Karpas-422 (cell line): ENCODE measurements around the gene C4A. TPM values are rescaled to one million over a fixed set of nuclear protein-coding genes. Genes with fewer than 3 reads are reported as not detected.
"Not testable (repeated sequence)": the region's sequence is repeated elsewhere in the genome, so short reads cannot be mapped to it uniquely, and the experiment has no call there.

ENCODE experiments used
- DNase-seq: peaks from one replicate; pipeline ENCODE4 v3.0.0-alpha.2; 2015
- H2AFZ ChIP-seq: fragments of 200-600 bp; sonication (generic); 2 replicates; pipeline ENCODE4 v1.6.1; 2014; ENCODE audit warnings: antibody characterized with exemption, low read length, mixed read lengths
- H3K27ac ChIP-seq: fragments of 200-600 bp; sonication (generic); 2 replicates; pipeline ENCODE4 v1.5.1; 2014; ENCODE audit warnings: mild to moderate bottlenecking, low read length, moderate library complexity
- H3K27me3 ChIP-seq: fragments of 200-600 bp; sonication (generic); 2 replicates; pipeline ENCODE4 v1.6.1; 2014; ENCODE audit warnings: low read length, mixed read lengths
- H3K36me3 ChIP-seq: fragments of 200-600 bp; sonication (generic); 2 replicates; pipeline ENCODE4 v1.6.1; 2014; ENCODE audit warnings: low read length, mixed read lengths; ENCODE audit not compliant: insufficient read depth
- H3K4me1 ChIP-seq: fragments of 200-600 bp; sonication (generic); 2 replicates; pipeline ENCODE4 v1.6.1; 2014; ENCODE audit warnings: mild to moderate bottlenecking, low read length, mixed read lengths
- H3K4me2 ChIP-seq: fragments of 200-600 bp; sonication (generic); 2 replicates; pipeline ENCODE4 v1.6.1; 2014; ENCODE audit warnings: low read length, low read depth, mild to moderate bottlenecking; ENCODE audit not compliant: poor library complexity, severe bottlenecking
- H3K4me3 ChIP-seq: fragments of 200-600 bp; sonication (generic); 2 replicates; pipeline ENCODE4 v1.5.1; 2014; ENCODE audit warnings: mild to moderate bottlenecking, antibody characterized with exemption, low read length, mixed read lengths
- H3K79me2 ChIP-seq: fragments of 200-600 bp; sonication (generic); 2 replicates; pipeline ENCODE4 v1.6.1; 2014; ENCODE audit warnings: mild to moderate bottlenecking, low read length, mixed read lengths
- H3K9ac ChIP-seq: fragments of 200-600 bp; sonication (generic); 2 replicates; pipeline ENCODE4 v1.6.0; 2014; ENCODE audit warnings: low read length
- H3K9me2 ChIP-seq: fragments of 200-600 bp; sonication (generic), shearing (Covaris generic); replicated peaks from 2 replicates; pipeline ENCODE4 v1.6.0; 2014; ENCODE audit warnings: mild to moderate bottlenecking, low read length, moderate library complexity; ENCODE audit not compliant: insufficient read depth
- H3K9me3 ChIP-seq: fragments of 300-700, 200-600 bp; sonication (generic); 2 replicates; pipeline ENCODE4 v1.6.1; 2014; ENCODE audit warnings: low read length, mixed read lengths
- H4K20me1 ChIP-seq: fragments of 200-600 bp; sonication (generic); 2 replicates; pipeline ENCODE4 v1.6.1; 2014; ENCODE audit warnings: mild to moderate bottlenecking, antibody characterized with exemption, low read length, low read depth; ENCODE audit not compliant: insufficient read depth
- total RNA-seq: library from RNA; depleted of rRNA; stranded (reverse); fragments of >200 nt; shearing (Covaris generic); gene quantifications from 2 replicates; pipeline ENCODE4 v1.2.3, GENCODE V29; 2014; ENCODE audit warnings: low replicate concordance

Gene C4A
- total RNA-seq, 1 experiment from 2014 or later: 2.9 TPM

- Histone ChIP-seq H3K27me3 (no peaks in the 10 kb centered on the region), H3K27ac (no peak overlapping the region), H3K4me3 (peak overlapping the region; percentile 85), H3K9me2 (no peaks in the 10 kb centered on the region), H2AFZ (no peak overlapping the region), H3K79me2 (peaks cover 34% of the 10 kb centered on the region), H3K9ac (peak overlapping the region; percentile 87), H3K36me3 (0 out of 2 replicates have a peak, but pooled peaks cover 3% of the 10 kb centered on the region), H4K20me1 (no peaks in the 10 kb centered on the region), H3K4me2 (peak overlapping the region; percentile 85), H3K9me3 (no peaks in the 10 kb centered on the region), H3K4me1 (peaks cover 26% of the 10 kb centered on the region)
- no peak for DNase-seq
Measured at GRCh38 chr6:31970604-31971271, 11.1 kb upstream of the C4A start.

- no peaks in the 10 kb centered on the region for H3K9me2 ChIP-seq
- H3K36me3 ChIP-seq: 0 out of 2 replicates have a peak, but pooled peaks cover 3% of the 10 kb centered on the region
- no peaks in the 10 kb centered on the region for H3K9me3 ChIP-seq
- H4K20me1 ChIP-seq: no peaks in the 10 kb centered on the region
- peak overlapping the region; percentile 63; the same call in 1 of the 2 replicates for H3K27ac ChIP-seq
- H3K9ac ChIP-seq: peak overlapping the region; percentile 87
- H3K4me2 ChIP-seq: peak overlapping the region; percentile 85
- no peak for DNase-seq
- H3K27me3 ChIP-seq: no peaks in the 10 kb centered on the region
- peak overlapping the region; percentile 85 for H3K4me3 ChIP-seq
- peaks cover 26% of the 10 kb centered on the region for H3K4me1 ChIP-seq
- peak overlapping the region; percentile 7; the same call in 1 of the 2 replicates for H2AFZ ChIP-seq
- H3K79me2 ChIP-seq: peaks cover 34% of the 10 kb centered on the region
Measured at GRCh38 chr6:31971279-31971992, 10.4 kb upstream of the C4A start.

GRCh38 chr6:31971993-31972708 is 9.7 kb upstream of the C4A start, which contains the start of gene DXO:
TSS of gene DXO (minus strand) at chr6:31972138. CDS start at chr6:31971675, 463 bp downstream.
- Histone ChIP-seq H4K20me1 (no peaks in the 10 kb centered on the region), H3K9me2 (no peaks in the 10 kb centered on the region), H3K4me1 (peaks cover 26% of the 10 kb centered on the region), H3K4me3 (peak within 1 kb of the TSS; percentile 85), H3K9ac (peak within 1 kb of the TSS; percentile 87), H3K36me3 (0 out of 2 replicates have a peak, but pooled peaks cover 3% of the 10 kb centered on the region), H3K9me3 (no peaks in the 10 kb centered on the region), H3K79me2 (peaks cover 34% of the 10 kb centered on the region), H3K27ac (peak within 1 kb of the TSS; percentile 63), H2AFZ (peak within 1 kb of the TSS; percentile 84), H3K27me3 (no peaks in the 10 kb centered on the region), H3K4me2 (peak within 1 kb of the TSS; percentile 85)
- peak; percentile 99 for DNase-seq

- Histone ChIP-seq H2AFZ (peak overlapping the region; percentile 84; the same call in 1 of the 2 replicates), H3K4me1 (peaks cover 26% of the 10 kb centered on the region), H3K9me3 (no peaks in the 10 kb centered on the region), H3K36me3 (0 out of 2 replicates have a peak, but pooled peaks cover 3% of the 10 kb centered on the region), H3K4me2 (peak overlapping the region; percentile 85), H3K9me2 (no peaks in the 10 kb centered on the region), H3K79me2 (peaks cover 34% of the 10 kb centered on the region), H4K20me1 (no peaks in the 10 kb centered on the region), H3K4me3 (peak overlapping the region; percentile 85), H3K27me3 (no peaks in the 10 kb centered on the region), H3K9ac (peak overlapping the region; percentile 87), H3K27ac (peak overlapping the region; percentile 63; the same call in 1 of the 2 replicates)
- DNase-seq: no peak
Measured at GRCh38 chr6:31972709-31973350, 9.0 kb upstream of the C4A start.

GRCh38 chr6:31976065-31976464 is 5.8 kb upstream of the C4A start:
- not testable (repeated sequence) for H3K9me3 ChIP-seq, H3K4me2 ChIP-seq, H4K20me1 ChIP-seq, H3K9me2 ChIP-seq, DNase-seq, H3K27ac ChIP-seq, H3K9ac ChIP-seq, H3K36me3 ChIP-seq, H3K4me3 ChIP-seq, H2AFZ ChIP-seq, H3K27me3 ChIP-seq
- Histone ChIP-seq H3K79me2 (peaks cover 25% of the 10 kb centered on the region), H3K4me1 (peaks cover 18% of the 10 kb centered on the region)

GRCh38 chr6:31977816-31978431 is 3.9 kb upstream of the C4A start:
- Histone ChIP-seq H3K9ac (no peak overlapping the region), H3K27me3 (no peaks in the 10 kb centered on the region), H3K9me3 (no peaks in the 10 kb centered on the region), H3K9me2 (no peaks in the 10 kb centered on the region), H3K36me3 (no peaks in the 10 kb centered on the region), H3K4me3 (no peak overlapping the region), H3K27ac (no peak overlapping the region), H3K4me2 (no peak overlapping the region), H4K20me1 (no peaks in the 10 kb centered on the region), H2AFZ (no peak overlapping the region), H3K79me2 (peaks cover 14% of the 10 kb centered on the region), H3K4me1 (peaks cover 8% of the 10 kb centered on the region)
- DNase-seq: no peak

- H4K20me1 ChIP-seq: no peaks in the 10 kb centered on the region
Measured at GRCh38 chr6:31978831-31979230, 3.0 kb upstream of the C4A start.

More at GRCh38 chr6:31978831-31979230, 3.0 kb upstream of the C4A start:
- Histone ChIP-seq H2AFZ (no peak overlapping the region), H3K79me2 (peaks cover 5% of the 10 kb centered on the region; the same call in 1 of the 2 replicates), H3K4me1 (no peaks in the 10 kb centered on the region), H3K9me2 (no peaks in the 10 kb centered on the region), H3K4me3 (no peak overlapping the region), H3K36me3 (no peaks in the 10 kb centered on the region), H3K9me3 (no peaks in the 10 kb centered on the region), H3K4me2 (no peak overlapping the region), H3K27me3 (no peaks in the 10 kb centered on the region), H3K9ac (no peak overlapping the region), H3K27ac (no peak overlapping the region)
- no peak for DNase-seq
